Sigmoid colon (tissue), 7 donors: ENCODE measurements around the gene DLG3. TPM values are rescaled to one million over a fixed set of nuclear protein-coding genes. Genes with fewer than 3 reads are reported as not detected.

Source experiments
- DNase-seq: peaks from one replicate; pipeline ENCODE4 v3.0.0-alpha.2; 2019
- H3K27ac ChIP-seq, 4 donors: fragments of 200-600 bp; sonication (generic); one replicate each; pipeline ENCODE4 v1.5.1; 2016 to 2019; ENCODE audit warnings: mild to moderate bottlenecking in 1 of 4
- H3K27me3 ChIP-seq, 3 donors: fragments of 200-600 bp; sonication (generic); one replicate each; pipeline ENCODE4 v1.5.1; 2019; ENCODE audit warnings: mild to moderate bottlenecking in 1 of 3
- H3K36me3 ChIP-seq, 4 donors: fragments of 200-600 bp; sonication (generic); one replicate each; pipeline ENCODE4 v1.5.1; 2016 to 2019
- H3K4me1 ChIP-seq, 4 donors: fragments of 200-600 bp; sonication (generic); one replicate each; pipeline ENCODE4 v1.5.1; 2017 to 2019
- H3K4me3 ChIP-seq, 4 donors: fragments of 200-600 bp; sonication (generic); one replicate each; pipeline ENCODE4 v1.5.1; 2017 to 2019; ENCODE audit warnings: mild to moderate bottlenecking in 2 of 4, moderate library complexity in 1 of 4
- H3K9me3 ChIP-seq, 4 donors: fragments of 200-600 bp in 3 of 4; sonication (generic) in 3 of 4; one replicate each; pipeline versions ENCODE4 v1.5.1 to v1.6.1; 2013 to 2019
- CTCF ChIP-seq, 4 experiments: fragments of 450-650 bp in 3 of 4; fragments of 200-600 bp in 1 of 4; IDR thresholded peaks; one replicate each; pipeline ENCODE4 v1.5.1; 2016 to 2019; ENCODE audit warnings: antibody characterized with exemption in 4 of 4, mild to moderate bottlenecking in 3 of 4, moderate library complexity in 2 of 4
- EP300 ChIP-seq, 4 donors: sonication (generic); formaldehyde crosslinking; IDR thresholded peaks; one replicate each; pipeline ENCODE4 v1.6.1; 2017; ENCODE audit warnings: antibody characterized with exemption in 4 of 4
- POLR2A ChIP-seq, 2 donors: fragments of 450-650 bp; IDR thresholded peaks; one replicate each; pipeline ENCODE4 v1.6.1; 2016; ENCODE audit warnings: antibody characterized with exemption in 2 of 2, mild to moderate bottlenecking in 2 of 2, moderate library complexity in 2 of 2
- POLR2AphosphoS5 ChIP-seq, 4 donors: sonication (generic); formaldehyde crosslinking; IDR thresholded peaks; one replicate each; pipeline ENCODE4 v1.6.1; 2017; ENCODE audit warnings: antibody characterized with exemption in 4 of 4
- WGBS, 2 donors: extraction: QIAGEN DNeasy Blood & Tissue Kit; methylation state at CpG; one replicate each; pipeline ENCODE4 v1.1.7; 2013; 5-methylcytosine and 5-hydroxymethylcytosine counted together
- intact Hi-C: fragments of 100-400 bp; cut with DNase I; formaldehyde crosslinking; loops from one replicate; pipeline ENCODE4 v1.15.1; 2023
- polyA plus RNA-seq, 3 donors: library from polyadenylated mRNA; stranded (reverse); fragments of 200-250 nt; gene quantifications; one replicate each; pipeline ENCODE4 v1.2.3, GENCODE V29; 2013
- total RNA-seq, 4 donors: library from RNA; depleted of rRNA; stranded (reverse); fragments of >200 nt; gene quantifications; one replicate each; pipeline ENCODE4 v1.1.0, GENCODE V29; 2016
- donor health status: healthy with polysubstance abuse.
- donor health status: Bipolar disorder and iron deficiency.
- donor health status: healthy.

Gene DLG3
- total and polyA plus RNA-seq, 7 donors, result 12.5 to 35.2 (median 24.0) TPM

GRCh38 chrX:70442224-70442623 lies 2.4 kb upstream of the DLG3 start:
- Histone ChIP-seq H3K27ac (no peak overlapping the region), H3K27me3 (peaks cover 7 to 17% (median 9%) of the 10 kb centered on the region in 3 donors), H3K4me1 (peaks cover 0 to 8% (median 5%) of the 10 kb centered on the region in 4 donors), H3K9me3 (no peaks in the 10 kb centered on the region), H3K36me3 (no peaks in the 10 kb centered on the region), H3K4me3 (no peak overlapping the region)
- DNase-seq, result no peak
- intact Hi-C loops, result no loop called here
- 44 to 73% methylated on average over 6 of the region's 6 CpGs for WGBS, 2 donors
- TF ChIP-seq POLR2A (IDR thresholded peaks at IDR 0.05) (no peak), EP300 (IDR thresholded peaks at IDR 0.05) (no peak), POLR2AphosphoS5 (IDR thresholded peaks at IDR 0.05) (no peak), CTCF (IDR thresholded peaks at IDR 0.05) (no peak)

DNA sequence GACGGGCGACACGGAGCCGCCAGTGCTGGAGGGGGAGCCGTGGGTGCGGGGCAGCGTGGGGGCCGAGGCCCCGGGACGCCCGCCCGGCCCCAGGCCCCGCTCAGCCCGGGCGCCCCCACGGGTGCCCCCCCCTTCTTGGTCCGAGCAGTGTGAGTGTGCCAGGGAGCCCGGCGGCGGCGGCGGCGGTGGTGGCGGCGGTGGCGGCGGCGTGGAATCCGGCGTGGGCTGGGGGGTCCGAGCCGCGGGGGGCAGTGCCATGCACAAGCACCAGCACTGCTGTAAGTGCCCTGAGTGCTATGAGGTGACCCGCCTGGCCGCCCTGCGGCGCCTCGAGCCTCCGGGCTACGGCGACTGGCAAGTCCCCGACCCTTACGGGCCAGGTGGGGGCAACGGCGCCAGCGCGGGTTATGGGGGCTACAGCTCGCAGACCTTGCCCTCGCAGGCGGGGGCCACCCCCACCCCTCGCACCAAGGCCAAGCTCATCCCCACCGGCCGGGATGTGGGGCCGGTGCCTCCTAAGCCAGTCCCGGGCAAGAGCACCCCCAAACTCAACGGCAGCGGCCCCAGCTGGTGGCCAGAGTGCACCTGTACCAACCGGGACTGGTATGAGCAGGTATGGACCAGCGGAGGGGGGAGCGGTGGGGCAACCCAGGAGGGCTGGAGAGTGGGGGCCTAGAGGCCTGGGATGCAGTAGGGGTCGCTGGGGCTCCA lies 466 bp downstream of the DLG3 start:
- H3K27me3 ChIP-seq, result peaks cover 7 to 17% (median 9%) of the 10 kb centered on the region in 3 donors
- H3K27ac ChIP-seq, result no peak overlapping the region
- H3K36me3 ChIP-seq, result no peaks in the 10 kb centered on the region
- WGBS, 2 donors, result 4% methylated on average over 61 of the region's 61 CpGs
- no peaks in the 10 kb centered on the region for H3K9me3 ChIP-seq
- H3K4me3 ChIP-seq, result peak overlapping the region in 3 of 4 donors; percentile 7 to 32 (median 21)
- TF ChIP-seq POLR2AphosphoS5 (IDR thresholded peaks at IDR 0.05), result no peak
- intact Hi-C loops, result no loop called here
- no peak for DNase-seq
- peaks cover 0 to 8% (median 5%) of the 10 kb centered on the region in 4 donors for H3K4me1 ChIP-seq

GRCh38 chrX:70445951-70446350 lies 1.3 kb downstream of the DLG3 start:
- no peak for DNase-seq
- H3K9me3 ChIP-seq, result no peaks in the 10 kb centered on the region
- no peak overlapping the region for H3K4me3 ChIP-seq
- H3K36me3 ChIP-seq, result no peaks in the 10 kb centered on the region
- no peak for TF ChIP-seq POLR2AphosphoS5 (IDR thresholded peaks at IDR 0.05)
- no peak for TF ChIP-seq EP300 (IDR thresholded peaks at IDR 0.05)
- no peak for TF ChIP-seq POLR2A (IDR thresholded peaks at IDR 0.05)
- no peak for TF ChIP-seq CTCF (IDR thresholded peaks at IDR 0.05)
- intact Hi-C loops, result no loop called here
- peaks cover 7 to 17% (median 9%) of the 10 kb centered on the region in 3 donors for H3K27me3 ChIP-seq
- peaks cover 0 to 8% (median 5%) of the 10 kb centered on the region in 4 donors for H3K4me1 ChIP-seq
- H3K27ac ChIP-seq, result no peak overlapping the region
- 72 to 82% methylated on average over 9 of the region's 9 CpGs for WGBS, 2 donors

GRCh38 chrX:70446380-70447350 lies 2.0 kb downstream of the DLG3 start:
- H3K4me3 ChIP-seq, result no peak overlapping the region
- peaks cover 0 to 8% (median 5%) of the 10 kb centered on the region in 4 donors for H3K4me1 ChIP-seq
- no peaks in the 10 kb centered on the region for H3K9me3 ChIP-seq
- H3K27me3 ChIP-seq, result peaks cover 7 to 17% (median 9%) of the 10 kb centered on the region in 3 donors
- intact Hi-C loops, result no loop called here
- TF ChIP-seq POLR2A (IDR thresholded peaks at IDR 0.05) (no peak), CTCF (IDR thresholded peaks at IDR 0.05) (no peak), POLR2AphosphoS5 (IDR thresholded peaks at IDR 0.05) (no peak), EP300 (IDR thresholded peaks at IDR 0.05) (no peak)
- H3K36me3 ChIP-seq, result no peaks in the 10 kb centered on the region
- no peak for DNase-seq
- H3K27ac ChIP-seq, result no peak overlapping the region
- 79 to 86% methylated on average over 16 of the region's 16 CpGs for WGBS, 2 donors

- H3K36me3 ChIP-seq, result no peaks in the 10 kb centered on the region
- H3K27me3 ChIP-seq, result peaks cover 7 to 11% (median 9%) of the 10 kb centered on the region in 3 donors
- no peaks in the 10 kb centered on the region for H3K9me3 ChIP-seq
- peaks cover 0 to 15% (median 5%) of the 10 kb centered on the region in 4 donors for H3K4me1 ChIP-seq
- no peak overlapping the region for H3K4me3 ChIP-seq
- TF ChIP-seq CTCF (IDR thresholded peaks at IDR 0.05) (no peak), POLR2AphosphoS5 (IDR thresholded peaks at IDR 0.05) (no peak), POLR2A (IDR thresholded peaks at IDR 0.05) (no peak), EP300 (IDR thresholded peaks at IDR 0.05) (no peak)
- 96% methylated on average over 14 of the region's 14 CpGs for WGBS, 2 donors
- no peak for DNase-seq
- H3K27ac ChIP-seq, result no peak overlapping the region
- intact Hi-C loops, result no loop called here
These were observed 4.9 kb downstream of the DLG3 start for GRCh38 chrX:70449457-70449966.
